IMR-90 (cell line): ENCODE measurements around the gene CAMTA1. TPM values are rescaled to one million over a fixed set of nuclear protein-coding genes. Genes with fewer than 3 reads are reported as not detected.
A peak's percentile ranks its signal among the peaks of the same experiment; 100 is the strongest.

Experiments
- ATAC-seq: fragments of 200-7000 bp; cut with Tn5 transposase; 2 replicates; pipeline ENCODE4 v1.9.1; 2020; ENCODE audit warnings: low read depth, mild to moderate bottlenecking, moderate library complexity
- BruUV-seq: library from RNA; stranded (reverse); fragments of 400-500 nt; replicated peaks from 2 replicates; lab custom pipeline; 2021; lab: Mats Ljungman, UMichigan
- CTCF ChIA-PET: fragments of 300-600 bp; formaldehyde crosslinking; extraction: SDS; loops from one replicate; lab custom pipeline; 2021; ENCODE audit warnings: antibody characterized with exemption; lab: Yijun Ruan, JAX
- POLR2A ChIA-PET: fragments of 300-600 bp; sonication (Branson Sonifier 250); formaldehyde crosslinking; loops from one replicate; lab custom pipeline; 2022; ENCODE audit warnings: antibody characterized with exemption; ENCODE audit not compliant: unreplicated experiment; lab: Charles Lee
- DNase-seq: peaks from one replicate; pipeline ENCODE4 v3.0.0; 2013
- H2AFZ ChIP-seq: replicated peaks from 2 replicates; pipeline ENCODE3; 2013; ENCODE audit warnings: low read length, mild to moderate bottlenecking; ENCODE audit not compliant: poor library complexity
- H2AK5ac ChIP-seq: 2 replicates; pipeline ENCODE4 v1.6.1; 2013; ENCODE audit warnings: low read depth, low read length, inconsistent platforms
- H2AK9ac ChIP-seq: replicated peaks from 2 replicates; pipeline ENCODE3; 2013; ENCODE audit warnings: mild to moderate bottlenecking, low read depth, low read length, moderate library complexity; ENCODE audit not compliant: poor library complexity
- H2BK120ac ChIP-seq: 2 replicates; pipeline ENCODE4 v1.6.1; 2013; ENCODE audit warnings: low read depth, low read length, inconsistent platforms
- H2BK15ac ChIP-seq: 3 replicates; pipeline ENCODE4 v1.6.1; 2013; ENCODE audit warnings: low read depth, low read length, inconsistent platforms
- H2BK20ac ChIP-seq: 2 replicates; pipeline ENCODE4 v1.6.1; 2013; ENCODE audit warnings: low read depth, mild to moderate bottlenecking, inconsistent platforms, low read length, moderate library complexity
- H2BK5ac ChIP-seq: 2 replicates; pipeline ENCODE4 v1.6.1; 2013; ENCODE audit warnings: mild to moderate bottlenecking, low read depth, low read length, inconsistent platforms; ENCODE audit not compliant: poor library complexity, severe bottlenecking
- H3K14ac ChIP-seq: replicated peaks from 2 replicates; pipeline ENCODE4 v1.6.1; 2013; ENCODE audit warnings: low read depth, low read length, inconsistent platforms
- H3K18ac ChIP-seq: 2 replicates; pipeline ENCODE4 v1.6.1; 2013; ENCODE audit warnings: low read depth, low read length, control low read depth
- H3K23ac ChIP-seq: 2 replicates; pipeline ENCODE4 v1.6.1; 2013; ENCODE audit warnings: low read depth, low read length, inconsistent platforms
- H3K27ac ChIP-seq: 2 replicates; pipeline ENCODE4 v1.5.1; 2013; ENCODE audit warnings: mild to moderate bottlenecking, control low read depth, low read length; ENCODE audit not compliant: insufficient read depth
- H3K27me3 ChIP-seq: 2 replicates; pipeline ENCODE4 v1.6.1; 2013; ENCODE audit warnings: low read length; ENCODE audit not compliant: control insufficient read depth, insufficient read depth
- H3K36me3 ChIP-seq: 2 replicates; pipeline ENCODE4 v1.6.1; 2013; ENCODE audit warnings: low read length, mixed read lengths; ENCODE audit not compliant: control insufficient read depth, insufficient read depth
- H3K4ac ChIP-seq: 2 replicates; pipeline ENCODE4 v1.6.1; 2013; ENCODE audit warnings: low read depth, low read length, inconsistent platforms
- H3K4me1 ChIP-seq: 2 replicates; pipeline ENCODE4 v1.6.1; 2013; ENCODE audit warnings: low read length, mixed read lengths; ENCODE audit not compliant: control insufficient read depth, insufficient read depth
- H3K4me2 ChIP-seq: 2 replicates; pipeline ENCODE4 v1.6.1; 2013; ENCODE audit warnings: low read depth, mild to moderate bottlenecking, control low read depth, low read length, moderate library complexity
- H3K4me3 ChIP-seq: 2 replicates; pipeline ENCODE4 v1.5.1; 2013; ENCODE audit warnings: low read depth, mild to moderate bottlenecking, control low read depth, low read length, moderate library complexity; ENCODE audit not compliant: insufficient read depth
- H3K56ac ChIP-seq: 2 replicates; pipeline ENCODE4 v1.6.1; 2013; ENCODE audit warnings: low read length, inconsistent platforms; ENCODE audit not compliant: insufficient read depth; ENCODE audit errors: extremely low read depth
- H3K79me1 ChIP-seq, 2 experiments: 2 replicates each; pipeline ENCODE4 v1.6.1; 2013; ENCODE audit warnings: low read length in 2 of 2, inconsistent platforms in 1 of 2, low read depth in 1 of 2
- H3K9ac ChIP-seq: 2 replicates; pipeline ENCODE4 v1.6.1; 2013; ENCODE audit warnings: low read depth, low read length, control low read depth
- H3K9me1 ChIP-seq: 2 replicates; pipeline ENCODE4 v1.6.1; 2013; ENCODE audit warnings: low read length, inconsistent platforms; ENCODE audit not compliant: insufficient read depth
- H3K9me3 ChIP-seq: 2 replicates; pipeline ENCODE4 v1.6.1; 2013; ENCODE audit warnings: low read length; ENCODE audit not compliant: control insufficient read depth, insufficient read depth
- H4K20me1 ChIP-seq: 2 replicates; pipeline ENCODE4 v1.6.1; 2013; ENCODE audit warnings: low read length, inconsistent platforms; ENCODE audit not compliant: insufficient read depth
- H4K5ac ChIP-seq: 2 replicates; pipeline ENCODE4 v1.6.1; 2013; ENCODE audit warnings: mild to moderate bottlenecking, low read depth, low read length, control low read depth
- H4K8ac ChIP-seq, 2 experiments: 2 replicates each; pipeline ENCODE4 v1.6.1; 2013; ENCODE audit warnings: low read depth in 2 of 2, low read length in 2 of 2, control low read depth in 1 of 2, inconsistent platforms in 1 of 2
- H4K91ac ChIP-seq: 2 replicates; pipeline ENCODE4 v1.6.1; 2013; ENCODE audit warnings: low read depth, low read length, inconsistent platforms; ENCODE audit not compliant: insufficient read depth
- BHLHE40 ChIP-seq: fragments of 150-350 bp; IDR thresholded peaks from 2 replicates; pipeline ENCODE4 v1.6.1; 2016; ENCODE audit warnings: mild to moderate bottlenecking, low read depth, low read length
- CEBPB ChIP-seq: IDR thresholded peaks from 2 replicates; pipeline ENCODE4 v1.6.1; 2012; ENCODE audit warnings: low read depth, low read length, improper control_type of control experiment
- CHD1 ChIP-seq: IDR thresholded peaks from 2 replicates; pipeline ENCODE4 v1.6.1; 2012; ENCODE audit warnings: low read depth, low read length, improper control_type of control experiment
- CTCF ChIP-seq: conservative IDR thresholded peaks from 2 replicates; pipeline ENCODE4 v1.5.1; 2012; ENCODE audit warnings: mild to moderate bottlenecking, low read depth, low read length, improper control_type of control experiment
- MAFK ChIP-seq: IDR thresholded peaks from 2 replicates; pipeline ENCODE4 v1.6.1; 2012; ENCODE audit warnings: low read depth, low read length, improper control_type of control experiment
- MAZ ChIP-seq: IDR thresholded peaks from 2 replicates; pipeline ENCODE4 v1.6.1; 2012; ENCODE audit warnings: low read depth, mild to moderate bottlenecking, low read length, improper control_type of control experiment, moderate library complexity, borderline replicate concordance
- MXI1 ChIP-seq: IDR thresholded peaks from 2 replicates; pipeline ENCODE4 v1.6.1; 2012; ENCODE audit warnings: low read depth, mild to moderate bottlenecking, low read length, moderate library complexity, borderline replicate concordance
- NFE2L2 ChIP-seq: fragments of 150-350 bp; IDR thresholded peaks from 2 replicates; pipeline ENCODE4 v1.6.1; 2016; ENCODE audit warnings: low read depth, mild to moderate bottlenecking, low read length
- POLR2A ChIP-seq: IDR thresholded peaks from 2 replicates; pipeline ENCODE4 v1.6.1; 2012; ENCODE audit warnings: mild to moderate bottlenecking, low read depth, low read length
- RAD21 ChIP-seq: IDR thresholded peaks from 2 replicates; pipeline ENCODE4 v1.6.1; 2012; ENCODE audit warnings: low read length, improper control_type of control experiment
- RCOR1 ChIP-seq: IDR thresholded peaks from 2 replicates; pipeline ENCODE4 v1.6.1; 2012; ENCODE audit warnings: mild to moderate bottlenecking, low read length, improper control_type of control experiment; ENCODE audit not compliant: insufficient replicate concordance
- SMC3 ChIP-seq: fragments of 150-350 bp; IDR thresholded peaks from 2 replicates; pipeline ENCODE4 v1.6.1; 2016; ENCODE audit warnings: low read depth, mild to moderate bottlenecking, antibody characterized with exemption, low read length, moderate library complexity
- WGBS, 2 experiments: methylation state at CpG; one replicate each; pipeline versions ENCODE4 v1.1.5 to v1.1.7; 2013; ENCODE audit warnings: missing lambda C conversion rate in 2 of 2; ENCODE audit not compliant: insufficient read length in 1 of 2; ENCODE audit errors: extremely low coverage in 2 of 2; 5-methylcytosine and 5-hydroxymethylcytosine counted together
- dilution Hi-C: fragments of 300-500 bp; cut with HindIII; formaldehyde crosslinking; loops from one replicate; pipeline ENCODE4 v1.14.3; 2018; ENCODE audit warnings: low sequenced_read_pairs; ENCODE audit not compliant: unreplicated experiment
- in situ Hi-C: fragments of 300-500 bp; cut with MboI; formaldehyde crosslinking; loops from 3 replicates; pipeline ENCODE4 v1.14.3; 2019; ENCODE audit warnings: low sequenced_read_pairs, inconsistent platforms, mixed read lengths
- intact Hi-C: fragments of 100-400 bp; cut with micrococcal nuclease; formaldehyde crosslinking; loops from 2 replicates; pipeline ENCODE4 v1.10.0; 2022
- polyA plus RNA-seq, 3 experiments: library from polyadenylated mRNA; depleted of rRNA; stranded (reverse); fragments of >200 nt; gene quantifications; 2 replicates each; pipeline ENCODE4 v1.2.3, GENCODE V29; 2012; ENCODE audit warnings: low replicate concordance in 1 of 3
- total RNA-seq: library from RNA; depleted of rRNA; stranded (reverse); fragments of >200 nt; gene quantifications from 2 replicates; pipeline ENCODE4 v1.2.3, GENCODE V29; 2012
- TF ChIP-seq, protein P1 (sequence below): fragments of 150-350 bp; IDR thresholded peaks from 2 replicates; pipeline ENCODE4 v1.6.1; 2017; ENCODE audit warnings: mild to moderate bottlenecking, antibody characterized with exemption, low read length, low read depth

CAMTA1 gene
- total and polyA plus RNA-seq, 2 of the 4 experiments (the other 2 are of a cell fraction) = 35.5 to 74.3 TPM

- dilution Hi-C loops (no loop called here), intact Hi-C loops (loop anchor here (5.0 to 10.0 kb wide), 3 partner anchors 73 to 680 kb away; no protein-coding TSS in a partner anchor), in situ Hi-C loops (no loop called here)
- Histone ChIP-seq H3K9ac (no peak overlapping the region), H3K27ac (no peak overlapping the region), H3K9me1 (peaks cover 33% of the 10 kb centered on the region), H3K56ac (no peak overlapping the region), H3K36me3 (no peaks in the 10 kb centered on the region), H3K23ac (no peak overlapping the region), H3K4me3 (no peak overlapping the region), H2AK5ac (peak overlapping the region; percentile 86), H2BK15ac (peak overlapping the region; percentile 49; the same call in 2 of the 3 replicates), H3K9me3 (no peaks in the 10 kb centered on the region), H3K27me3 (no peaks in the 10 kb centered on the region), H3K79me1 (0 out of 4 replicates have a peak, but pooled peaks cover 0 to 11% of the 10 kb centered on the region in 2 experiments), H2BK120ac (no peak overlapping the region), H2AFZ (peak overlapping the region; percentile 45), H4K91ac (peak overlapping the region; percentile 81), H2AK9ac (no peak overlapping the region), H3K18ac (no peak overlapping the region), H3K4me2 (no peak overlapping the region), H4K5ac (no peak overlapping the region), H4K20me1 (no peaks in the 10 kb centered on the region), H3K14ac (no peak overlapping the region), H2BK5ac (peak overlapping the region; percentile 25), H4K8ac (no peak overlapping the region), H2BK20ac (0 out of 2 replicates have a peak overlapping the region, but pooled peaks have one; percentile 24), H3K4me1 (peaks cover 41% of the 10 kb centered on the region), H3K4ac (peak overlapping the region; percentile 17)
- ChIA-PET POLR2A (no interaction called here), CTCF (interaction anchor here (0.7 kb wide), 1 partner anchor 50 kb away, joined by 3 read pairs; no protein-coding TSS in a partner anchor)
- WGBS, 2 experiments = 92% methylated on average over 7 of the region's 13 CpGs; no CpG with 5 or more reads in 1 of the 2 experiments
- no TSS peak for BruUV-seq
- ATAC-seq = no peak
- no peak for DNase-seq
- TF ChIP-seq CHD1 (no peak), NFE2L2 (no peak), CTCF (no peak; the same call in 1 of the 2 replicates), SMC3 (no peak), BHLHE40 (no peak), MAFK (no peak), MXI1 (no peak), RCOR1 (no peak), MAZ (no peak), POLR2A (no peak), RAD21 (no peak), CEBPB (no peak)
- TF ChIP-seq, protein P1, sequence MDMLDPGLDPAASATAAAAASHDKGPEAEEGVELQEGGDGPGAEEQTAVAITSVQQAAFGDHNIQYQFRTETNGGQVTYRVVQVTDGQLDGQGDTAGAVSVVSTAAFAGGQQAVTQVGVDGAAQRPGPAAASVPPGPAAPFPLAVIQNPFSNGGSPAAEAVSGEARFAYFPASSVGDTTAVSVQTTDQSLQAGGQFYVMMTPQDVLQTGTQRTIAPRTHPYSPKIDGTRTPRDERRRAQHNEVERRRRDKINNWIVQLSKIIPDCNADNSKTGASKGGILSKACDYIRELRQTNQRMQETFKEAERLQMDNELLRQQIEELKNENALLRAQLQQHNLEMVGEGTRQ = no peak
Measured at GRCh38 chr1:7474786-7475502, 689.7 kb downstream of the CAMTA1 start.
